ENCODE measurements around the gene S100A4.

S100A4 gene

GRCh38 chr1:153547560-153548551 is 2.2 kb upstream of the S100A4 start:
- no peak for DNase-seq (ENCODE audit: low read depth in 1 of 2, low spot score in 1 of 2)

- DNase-seq (ENCODE audit: low read depth in 1 of 2, low spot score in 1 of 2) = no peak
Observed at GRCh38 chr1:153546796-153547559, 1.4 kb upstream of the S100A4 start.

- DNase-seq (ENCODE audit: low read depth in 1 of 2, low spot score in 1 of 2) = no peak
Observed at GRCh38 chr1:153546371-153546770, 765 bp upstream of the S100A4 start.

- no peak for DNase-seq (ENCODE audit: low read depth in 1 of 2, low spot score in 1 of 2)
Observed at GRCh38 chr1:153544453-153545066, 1.0 kb downstream of the S100A4 start.

- no peak for DNase-seq (ENCODE audit: low read depth in 1 of 2, low spot score in 1 of 2)
Observed at GRCh38 chr1:153543736-153544135, 1.9 kb downstream of the S100A4 start.

GRCh38 chr1:153542956-153543711 is 2.5 kb downstream of the S100A4 start:
- DNase-seq (ENCODE audit: low read depth in 1 of 2, low spot score in 1 of 2) = no peak

- DNase-seq (ENCODE audit: low read depth in 1 of 2, low spot score in 1 of 2) = no peak
Observed at GRCh38 chr1:153541641-153542590, 3.7 kb downstream of the S100A4 start.

GRCh38 chr1:153540394-153541361 is 4.9 kb downstream of the S100A4 start, which contains the start of gene S100A5:
Gene S100A5 (minus strand): TSS chr1:153540934. CDS start chr1:153540191, 743 bp downstream.
- DNase-seq (ENCODE audit: low read depth in 1 of 2, low spot score in 1 of 2) = peak in 1 of 2 donors; percentile 53

- DNase-seq (ENCODE audit: low read depth in 1 of 2, low spot score in 1 of 2) = no peak
Observed at GRCh38 chr1:153539395-153540093, 6.1 kb downstream of the S100A4 start.

- DNase-seq (ENCODE audit: low read depth in 1 of 2, low spot score in 1 of 2) = no peak
Observed at GRCh38 chr1:153538315-153538821, 7.2 kb downstream of the S100A4 start.

GRCh38 chr1:153537376-153537730 is 8.3 kb downstream of the S100A4 start:
- DNase-seq (ENCODE audit: low read depth in 1 of 2, low spot score in 1 of 2) = no peak

- DNase-seq (ENCODE audit: low read depth in 1 of 2, low spot score in 1 of 2) = no peak
Observed at GRCh38 chr1:153536671-153537375, 8.8 kb downstream of the S100A4 start.

GRCh38 chr1:153536012-153536670 is 9.5 kb downstream of the S100A4 start:
- DNase-seq (ENCODE audit: low read depth in 1 of 2, low spot score in 1 of 2) = peak; percentile 63 to 78

- peak in 1 of 2 donors; percentile 28 for DNase-seq (ENCODE audit: low read depth in 1 of 2, low spot score in 1 of 2)
Observed at GRCh38 chr1:153535242-153536011, 10.2 kb downstream of the S100A4 start, which contains the start of gene S100A6. Gene S100A6 (minus strand): TSS chr1:153535991. CDS start chr1:153535339, 652 bp downstream.

GRCh38 chr1:153534925-153535241 is 10.7 kb downstream of the S100A4 start:
- no peak for DNase-seq (ENCODE audit: low read depth in 1 of 2, low spot score in 1 of 2)

Data from activated CD4-positive, alpha-beta T cell treated with anti-CD3 and anti-CD28 coated beads, Interleukin-2, amount 50 U/mL, for 24 hours (primary cell).